Stimulated activated CD8-positive, alpha-beta memory T cell treated with anti-CD3 and anti-CD28 coated beads, Interleukin-12 subunit alpha, Interleukin-12 subunit beta, amount 100 ng/mL, for 24 hours (primary cell): ENCODE measurements around the gene DCXR.

Experiments used
- DNase-seq: peaks from one replicate; pipeline ENCODE4 v3.0.0-alpha.2; 2020; ENCODE audit errors: extremely low read depth

Gene DCXR

GRCh38 chr17:82011617-82012187 is 25.8 kb downstream of the DCXR start:
- DNase-seq, result no peak

GRCh38 chr17:82010575-82011525 is 26.6 kb downstream of the DCXR start:
- no peak for DNase-seq

- DNase-seq, result no peak
Observed at GRCh38 chr17:82009413-82009812, 28.1 kb downstream of the DCXR start.

GRCh38 chr17:82008941-82009405 is 28.5 kb downstream of the DCXR start:
- DNase-seq, result no peak

GRCh38 chr17:82008258-82008940 is 29.1 kb downstream of the DCXR start:
- DNase-seq, result no peak

GRCh38 chr17:82007495-82008257 is 29.8 kb downstream of the DCXR start:
- DNase-seq, result no peak

GRCh38 chr17:82007228-82007494 is 30.3 kb downstream of the DCXR start:
- DNase-seq, result no peak

GRCh38 chr17:82006468-82007227 is 30.8 kb downstream of the DCXR start:
- no peak for DNase-seq

- no peak for DNase-seq
Observed at GRCh38 chr17:82005701-82006348, 31.7 kb downstream of the DCXR start.

- DNase-seq, result no peak
Observed at GRCh38 chr17:82004517-82005455, 32.7 kb downstream of the DCXR start.

- no peak for DNase-seq
Observed at GRCh38 chr17:82003411-82004381, 33.8 kb downstream of the DCXR start.

- DNase-seq, result no peak
Observed at GRCh38 chr17:82001571-82002056, 35.9 kb downstream of the DCXR start.

GRCh38 chr17:82000803-82001570 is 36.5 kb downstream of the DCXR start:
- no peak for DNase-seq

- no peak for DNase-seq
Observed at GRCh38 chr17:81999976-82000802, 37.3 kb downstream of the DCXR start.

- DNase-seq, result no peak
Observed at GRCh38 chr17:81999587-81999975, 37.9 kb downstream of the DCXR start.

- no peak for DNase-seq
Observed at GRCh38 chr17:81998691-81999438, 38.6 kb downstream of the DCXR start.
